Activated gamma-delta T cell treated with anti-CD3 and anti-CD28 coated beads, Interleukin-2, amount 50 U/mL, for 16 hours (primary cell): Measurements from ENCODE around the gene PPP2R5E.

Experiments used
- DNase-seq: peaks from one replicate; pipeline ENCODE4 v3.0.0-alpha.2; 2020; ENCODE audit warnings: low read depth

PPP2R5E gene

GRCh38 chr14:63432228-63432627 lies 110.9 kb downstream of the PPP2R5E start:
- DNase-seq = no peak

- no peak for DNase-seq
Measured at GRCh38 chr14:63431466-63431865, 111.7 kb downstream of the PPP2R5E start.

- DNase-seq = no peak
Measured at GRCh38 chr14:63428486-63428885, 114.7 kb downstream of the PPP2R5E start.

GRCh38 chr14:63426838-63427352 lies 116.3 kb downstream of the PPP2R5E start:
- DNase-seq = no peak

- no peak for DNase-seq
Measured at GRCh38 chr14:63423889-63424288, 119.3 kb downstream of the PPP2R5E start.

- no peak for DNase-seq
Measured at GRCh38 chr14:63423381-63423780, 119.8 kb downstream of the PPP2R5E start.

- DNase-seq = no peak
Measured at GRCh38 chr14:63421919-63422318, 121.3 kb downstream of the PPP2R5E start.

GRCh38 chr14:63421226-63421625 lies 122.0 kb downstream of the PPP2R5E start:
- no peak for DNase-seq

GRCh38 chr14:63418020-63418419 lies 125.2 kb downstream of the PPP2R5E start:
- no peak for DNase-seq

GRCh38 chr14:63413009-63413408 lies 130.2 kb downstream of the PPP2R5E start:
- no peak for DNase-seq

GRCh38 chr14:63406333-63406732 lies 136.8 kb downstream of the PPP2R5E start:
- no peak for DNase-seq

GRCh38 chr14:63405715-63406114 lies 137.5 kb downstream of the PPP2R5E start:
- no peak for DNase-seq

GRCh38 chr14:63404906-63405305 lies 138.3 kb downstream of the PPP2R5E start:
- no peak for DNase-seq

GRCh38 chr14:63401646-63402045 lies 141.5 kb downstream of the PPP2R5E start:
- no peak for DNase-seq

- DNase-seq = no peak
Measured at GRCh38 chr14:63398952-63399351, 144.2 kb downstream of the PPP2R5E start.

GRCh38 chr14:63394841-63395240 lies 148.3 kb downstream of the PPP2R5E start:
- no peak for DNase-seq

GRCh38 chr14:63394432-63394831 lies 148.7 kb downstream of the PPP2R5E start:
- DNase-seq = no peak

GRCh38 chr14:63393012-63393411 lies 150.2 kb downstream of the PPP2R5E start:
- DNase-seq = no peak

- no peak for DNase-seq
Measured at GRCh38 chr14:63392236-63392635, 150.9 kb downstream of the PPP2R5E start.

GRCh38 chr14:63388766-63389431 lies 154.3 kb downstream of the PPP2R5E start:
- DNase-seq = peak; percentile 38

- DNase-seq = no peak
Measured at GRCh38 chr14:63387711-63388110, 155.5 kb downstream of the PPP2R5E start.

GRCh38 chr14:63383776-63384367 lies 159.3 kb downstream of the PPP2R5E start:
- peak; percentile 17 for DNase-seq

- no peak for DNase-seq
Measured at GRCh38 chr14:63378444-63378843, 164.7 kb downstream of the PPP2R5E start.

GRCh38 chr14:63375769-63376168 lies 167.4 kb downstream of the PPP2R5E start:
- no peak for DNase-seq
